HK-2 (cell line): ENCODE results near the gene PHLPP1.
A peak's percentile ranks its signal among the peaks of the same experiment; 100 is the strongest.

Experiments used
- DNase-seq: peaks from one replicate; pipeline ENCODE4 v3.0.0-alpha.2; 2018; ENCODE audit not compliant: unreplicated experiment

The PHLPP1 gene

GRCh38 chr18:62938487-62938886 lies 223.1 kb downstream of the PHLPP1 start:
- no peak for DNase-seq

- no peak for DNase-seq
These were observed 224.1 kb downstream of the PHLPP1 start for GRCh38 chr18:62939433-62939832.

GRCh38 chr18:62939926-62940325 lies 224.6 kb downstream of the PHLPP1 start:
- DNase-seq = no peak

- DNase-seq = no peak
These were observed 227.2 kb downstream of the PHLPP1 start for GRCh38 chr18:62942578-62942977.

- DNase-seq = no peak
These were observed 229.1 kb downstream of the PHLPP1 start for GRCh38 chr18:62944454-62944853.

GRCh38 chr18:62948788-62949187 lies 233.4 kb downstream of the PHLPP1 start:
- no peak for DNase-seq

GRCh38 chr18:62950246-62950645 lies 234.9 kb downstream of the PHLPP1 start:
- no peak for DNase-seq

GRCh38 chr18:62952807-62953206 lies 237.5 kb downstream of the PHLPP1 start:
- no peak for DNase-seq

- no peak for DNase-seq
These were observed 238.3 kb downstream of the PHLPP1 start for GRCh38 chr18:62953663-62954062.

- DNase-seq = no peak
These were observed 239.0 kb downstream of the PHLPP1 start for GRCh38 chr18:62954366-62954765.

GRCh38 chr18:62957885-62958472 lies 242.6 kb downstream of the PHLPP1 start:
- DNase-seq = peak; percentile 11

GRCh38 chr18:62959481-62959880 lies 244.1 kb downstream of the PHLPP1 start:
- no peak for DNase-seq

GRCh38 chr18:62963507-62963906 lies 248.2 kb downstream of the PHLPP1 start:
- DNase-seq = no peak

GRCh38 chr18:62964432-62964831 lies 249.1 kb downstream of the PHLPP1 start:
- no peak for DNase-seq

- no peak for DNase-seq
These were observed 251.7 kb downstream of the PHLPP1 start for GRCh38 chr18:62967089-62967488.

GRCh38 chr18:62973689-62974088 lies 258.3 kb downstream of the PHLPP1 start:
- no peak for DNase-seq

- DNase-seq = no peak
These were observed 259.0 kb downstream of the PHLPP1 start for GRCh38 chr18:62974388-62974787.

- DNase-seq = no peak
These were observed 259.8 kb downstream of the PHLPP1 start for GRCh38 chr18:62974928-62975675.

GRCh38 chr18:62975785-62976184 lies 260.4 kb downstream of the PHLPP1 start:
- no peak for DNase-seq

GRCh38 chr18:62976227-62976626 lies 260.9 kb downstream of the PHLPP1 start:
- no peak for DNase-seq

GRCh38 chr18:62977512-62977911 lies 262.2 kb downstream of the PHLPP1 start:
- no peak for DNase-seq

GRCh38 chr18:62978251-62979049 lies 263.1 kb downstream of the PHLPP1 start:
- DNase-seq = no peak

GRCh38 chr18:62979176-62979575 lies 263.8 kb downstream of the PHLPP1 start:
- DNase-seq = no peak
